WERI-Rb-1 (cell line): ENCODE data around the gene DNAJC8.
A peak's percentile ranks its signal among the peaks of the same experiment; 100 is the strongest.

Experiments used
- DNase-seq: peaks from one replicate; pipeline ENCODE4 v3.0.0-alpha.2; 2020
- H3K27ac ChIP-seq: fragments of 250-450 bp; sonication (Bioruptor Pico); 2 replicates; pipeline ENCODE4 v1.5.1; 2020; ENCODE audit warnings: mild to moderate bottlenecking, moderate library complexity
- H3K27me3 ChIP-seq: fragments of 250-450 bp; sonication (Bioruptor Pico); 2 replicates; pipeline ENCODE4 v1.5.1; 2021; ENCODE audit warnings: mild to moderate bottlenecking, low read depth, moderate library complexity; ENCODE audit not compliant: insufficient read depth, severe bottlenecking
- H3K36me3 ChIP-seq: fragments of 250-450 bp; sonication (Bioruptor Pico); 2 replicates; pipeline ENCODE4 v1.5.1; 2020; ENCODE audit warnings: mild to moderate bottlenecking, moderate library complexity
- H3K4me3 ChIP-seq: 2 replicates; pipeline ENCODE4 v1.5.1; 2011; ENCODE audit warnings: low read depth, mild to moderate bottlenecking, control low read depth, low read length
- H3K9me3 ChIP-seq: fragments of 250-450 bp; sonication (Bioruptor Pico); 2 replicates; pipeline ENCODE4 v1.5.1; 2021; ENCODE audit warnings: mild to moderate bottlenecking, moderate library complexity; ENCODE audit not compliant: severe bottlenecking
- CTCF ChIP-seq: IDR thresholded peaks from 2 replicates; pipeline ENCODE4 v1.5.1; 2011; ENCODE audit warnings: low read depth, mild to moderate bottlenecking, control low read depth, inconsistent platforms, low read length

The DNAJC8 gene

GRCh38 chr1:28176492-28177470, 56.0 kb downstream of the DNAJC8 start, which contains the start of gene PTAFR:
TSS of gene PTAFR (minus strand) at chr1:28176690. CDS start at chr1:28151021, 25,669 bp downstream.
- no peak for DNase-seq
- H3K4me3 ChIP-seq, result no peak within 1 kb of the TSS
- no peaks in the 10 kb centered on the region for H3K27me3 ChIP-seq
- no peak for TF ChIP-seq CTCF
- H3K27ac ChIP-seq, result no peak within 1 kb of the TSS
- H3K9me3 ChIP-seq, result no peaks in the 10 kb centered on the region
- H3K36me3 ChIP-seq, result no peaks in the 10 kb centered on the region

- TF ChIP-seq CTCF, result no peak
- no peak overlapping the region for H3K4me3 ChIP-seq
- no peaks in the 10 kb centered on the region for H3K9me3 ChIP-seq
- DNase-seq, result no peak
- no peak overlapping the region for H3K27ac ChIP-seq
- no peaks in the 10 kb centered on the region for H3K27me3 ChIP-seq
- H3K36me3 ChIP-seq, result no peaks in the 10 kb centered on the region
Measured at GRCh38 chr1:28175955-28176485, 56.8 kb downstream of the DNAJC8 start.

GRCh38 chr1:28173980-28174297, 58.9 kb downstream of the DNAJC8 start:
- DNase-seq, result no peak
- H3K27me3 ChIP-seq, result no peaks in the 10 kb centered on the region
- no peak for TF ChIP-seq CTCF
- no peak overlapping the region for H3K4me3 ChIP-seq
- H3K27ac ChIP-seq, result peak overlapping the region; percentile 56
- no peaks in the 10 kb centered on the region for H3K9me3 ChIP-seq
- no peaks in the 10 kb centered on the region for H3K36me3 ChIP-seq

GRCh38 chr1:28173151-28173979, 59.5 kb downstream of the DNAJC8 start:
- no peaks in the 10 kb centered on the region for H3K9me3 ChIP-seq
- no peaks in the 10 kb centered on the region for H3K36me3 ChIP-seq
- DNase-seq, result peak; percentile 73
- H3K4me3 ChIP-seq, result no peak overlapping the region
- TF ChIP-seq CTCF, result no peak
- no peaks in the 10 kb centered on the region for H3K27me3 ChIP-seq
- H3K27ac ChIP-seq, result peak overlapping the region; percentile 56

GRCh38 chr1:28172713-28173150, 60.1 kb downstream of the DNAJC8 start:
- no peak for TF ChIP-seq CTCF
- no peak overlapping the region for H3K27ac ChIP-seq
- no peaks in the 10 kb centered on the region for H3K27me3 ChIP-seq
- no peak overlapping the region for H3K4me3 ChIP-seq
- no peak for DNase-seq
- no peaks in the 10 kb centered on the region for H3K9me3 ChIP-seq
- no peaks in the 10 kb centered on the region for H3K36me3 ChIP-seq
